Superior temporal gyrus (tissue), 1 donor: ENCODE data around the gene MADD.

Experiments
- DNase-seq: peaks from one replicate; pipeline ENCODE4 v3.0.0-alpha.2; 2016; ENCODE audit errors: extremely low spot score

The MADD gene

DNA sequence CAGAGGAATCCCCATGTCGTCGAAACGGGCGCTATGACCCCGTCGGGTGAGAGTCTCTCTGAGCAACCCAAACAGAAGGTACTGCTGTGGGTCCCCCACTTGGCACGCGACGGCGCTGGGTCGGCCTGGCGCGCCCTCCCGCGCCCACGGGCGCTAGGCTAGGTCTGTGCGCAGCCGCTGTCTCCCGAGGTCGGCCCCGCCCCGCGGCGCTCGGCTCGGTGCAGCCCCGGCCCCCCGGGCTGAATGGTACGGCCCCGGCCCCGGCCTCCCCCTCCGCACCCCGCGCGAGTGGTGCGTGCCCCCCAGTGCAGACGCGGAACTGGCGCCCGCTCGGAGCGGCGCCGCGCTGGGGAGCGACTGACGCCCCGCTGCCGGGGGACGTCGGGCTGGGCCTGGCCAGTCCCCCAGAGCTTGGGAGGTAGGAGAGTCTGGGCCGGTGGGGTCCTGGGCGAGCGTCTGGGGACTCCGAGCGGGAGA is at the start of gene MADD:
Gene MADD, plus strand, starts transcription at position 305 of the 477 bp plus-strand sequence.
- peak; percentile 83 for DNase-seq

DNA sequence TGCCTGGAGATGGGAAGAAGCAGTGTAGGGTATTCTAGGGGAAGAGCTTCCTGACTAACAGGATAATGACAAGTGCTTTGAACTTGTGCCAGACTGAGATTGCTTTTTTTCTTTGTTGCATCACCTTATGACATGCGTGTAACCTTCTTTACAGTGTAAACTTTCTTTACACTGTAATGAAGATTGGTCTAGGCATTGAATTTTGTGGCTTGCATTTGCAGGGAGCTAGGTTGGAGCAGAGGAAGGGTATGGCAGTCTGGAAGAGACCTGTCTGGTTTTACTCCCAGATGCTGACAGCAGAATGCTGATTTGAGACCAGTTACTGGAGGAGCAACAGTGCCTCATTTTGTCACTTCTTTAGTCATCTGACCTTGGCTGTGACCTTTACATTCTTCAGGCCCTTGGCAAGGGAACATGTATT is 49.5 kb upstream of the MADD start:
- no peak for DNase-seq

DNA sequence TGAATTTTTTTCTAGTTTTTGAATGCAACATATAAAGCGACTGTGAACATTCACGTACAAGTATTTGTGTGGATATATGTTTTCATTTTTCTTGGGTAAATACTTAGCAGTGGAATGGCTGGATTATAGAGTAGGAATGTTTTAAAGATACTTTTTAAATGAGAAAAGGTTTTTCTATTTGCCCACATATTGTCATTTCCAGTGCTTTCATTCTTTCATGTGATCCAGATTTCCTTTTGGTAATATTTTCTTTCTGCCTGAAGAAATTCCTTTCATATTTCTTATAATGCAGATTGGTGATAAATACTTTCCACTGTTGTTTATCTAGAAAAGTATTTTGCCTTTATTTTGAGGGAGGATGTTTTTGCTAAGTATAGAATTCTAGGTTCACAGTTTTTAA is 47.2 kb upstream of the MADD start:
- no peak for DNase-seq

DNA sequence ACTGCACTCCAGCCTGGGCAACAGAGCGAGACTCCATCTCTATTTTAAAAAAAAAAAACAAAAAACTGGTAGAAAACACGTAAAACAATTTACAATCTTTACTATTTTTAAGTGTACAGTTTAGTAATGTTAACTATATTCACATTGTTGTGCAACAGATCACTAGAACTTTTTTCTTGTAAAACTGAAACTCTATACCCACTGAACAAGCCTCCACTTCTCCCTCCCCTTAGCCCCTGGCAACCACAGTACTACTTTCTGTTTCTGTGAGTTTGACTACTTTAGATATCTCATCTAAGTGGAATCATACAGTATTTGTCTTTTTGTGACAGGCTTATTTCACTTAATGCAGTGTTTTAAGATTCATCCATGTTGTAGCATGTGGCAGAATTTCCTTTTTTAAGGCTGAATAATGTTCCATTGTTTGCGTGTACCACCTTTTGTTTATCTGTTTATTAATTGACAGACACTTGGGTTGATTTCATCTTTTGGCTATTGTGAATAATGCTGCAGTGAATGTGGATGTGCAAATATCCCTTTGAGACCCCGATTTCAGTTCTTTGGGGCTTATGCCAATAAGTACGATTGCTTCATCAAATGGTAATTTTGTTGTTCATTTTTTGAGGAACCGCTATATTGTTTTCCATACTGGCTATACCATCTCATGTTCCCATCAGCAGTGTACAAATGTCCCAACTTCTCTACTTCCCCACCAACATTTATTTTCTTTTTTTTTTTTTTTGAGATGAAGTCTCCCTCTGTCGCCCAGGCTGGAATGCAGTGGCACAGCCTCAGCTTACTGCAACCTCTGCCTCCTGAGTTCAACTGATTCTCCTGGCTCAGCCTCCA is 44.2 kb upstream of the MADD start:
- no peak for DNase-seq

DNA sequence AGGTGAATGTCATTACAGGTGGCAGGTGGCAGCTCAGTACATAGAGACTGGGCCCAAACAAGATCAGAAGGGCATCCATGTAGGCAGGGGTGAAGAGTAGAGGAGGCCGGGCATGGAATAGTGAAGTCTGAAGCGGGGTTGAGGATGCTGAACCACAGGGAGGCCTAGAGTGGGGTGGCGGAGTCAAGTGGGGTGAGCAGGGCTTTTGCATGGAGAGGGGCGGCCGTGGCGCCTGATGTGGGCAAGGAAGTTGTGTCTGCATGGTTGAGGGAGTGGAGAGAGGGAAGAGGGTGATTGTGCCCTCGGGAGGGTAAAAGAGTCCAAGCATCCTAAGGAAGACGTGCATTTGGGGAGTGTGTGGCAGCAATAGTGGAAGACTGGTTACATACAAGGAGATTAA is 40.8 kb upstream of the MADD start:
- no peak for DNase-seq

DNA sequence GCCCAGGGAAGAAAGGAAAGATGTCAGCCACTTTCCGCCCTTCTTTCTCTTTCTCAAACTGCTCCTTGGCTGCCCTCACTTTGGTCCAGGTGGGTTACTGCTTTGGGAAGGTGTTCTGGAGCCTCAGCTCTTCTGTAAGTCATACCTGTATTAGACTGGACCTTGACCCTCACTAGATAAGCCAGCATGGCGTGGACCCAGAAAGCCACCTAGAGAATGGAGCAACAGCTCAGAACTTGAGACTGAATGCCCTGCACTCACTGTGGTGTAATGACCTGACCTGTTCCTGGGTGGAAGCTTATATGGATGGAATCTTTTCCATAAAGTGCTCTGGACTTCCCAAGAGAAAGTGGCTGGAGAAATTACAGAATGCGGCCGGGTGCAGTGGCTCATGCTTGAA is 36.9 kb upstream of the MADD start:
- no peak for DNase-seq

DNA sequence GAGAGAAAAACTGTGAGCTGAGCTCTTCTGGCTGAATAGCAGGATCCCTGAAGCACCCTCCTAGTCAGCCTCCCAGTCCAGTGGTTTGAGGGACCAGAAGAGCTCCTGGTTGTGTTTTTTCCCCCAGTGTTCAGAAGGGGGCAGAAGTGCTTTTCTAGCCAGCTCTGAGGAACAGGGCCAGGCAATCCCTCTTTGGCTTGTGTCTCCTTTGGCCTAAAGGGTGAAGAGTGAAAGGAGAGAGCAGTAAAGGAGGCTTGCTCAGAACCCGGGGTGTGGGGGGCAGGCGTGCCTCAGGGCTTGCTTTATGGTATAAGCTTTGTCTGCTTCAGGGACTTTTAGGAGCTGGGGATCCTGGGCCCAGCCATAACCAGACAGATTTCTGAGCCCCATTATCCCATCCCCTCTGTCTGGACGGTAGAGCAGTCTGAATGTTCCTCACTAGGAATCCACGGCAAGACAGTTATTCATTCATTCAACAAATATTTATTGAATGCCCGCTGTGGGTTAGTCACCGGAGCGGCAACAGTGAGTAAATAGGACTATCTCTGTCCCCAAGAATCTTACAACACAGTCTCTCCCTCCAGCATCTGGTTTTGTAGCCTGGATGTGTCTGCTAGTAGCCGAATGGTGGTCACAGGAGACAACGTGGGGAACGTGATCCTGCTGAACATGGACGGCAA is 35.8 kb upstream of the MADD start:
- peak; percentile 34 for DNase-seq

DNA sequence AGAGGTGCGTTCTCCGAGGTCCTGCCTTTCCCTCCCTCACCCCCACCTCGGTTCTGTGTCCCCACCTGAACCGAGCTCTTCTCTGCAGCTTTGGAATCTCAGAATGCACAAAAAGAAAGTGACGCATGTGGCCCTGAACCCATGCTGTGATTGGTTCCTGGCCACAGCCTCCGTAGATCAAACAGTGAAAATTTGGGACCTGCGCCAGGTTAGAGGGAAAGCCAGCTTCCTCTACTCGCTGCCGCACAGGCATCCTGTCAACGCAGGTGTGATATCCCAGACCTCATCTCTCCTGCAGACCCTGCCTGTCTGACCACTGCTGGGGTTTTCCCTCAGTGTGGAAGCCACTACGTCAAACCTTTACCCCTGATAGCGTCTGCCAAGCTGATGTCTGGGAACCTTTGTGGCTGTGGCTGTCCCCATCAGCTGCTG is 35.2 kb upstream of the MADD start:
- no peak for DNase-seq

DNA sequence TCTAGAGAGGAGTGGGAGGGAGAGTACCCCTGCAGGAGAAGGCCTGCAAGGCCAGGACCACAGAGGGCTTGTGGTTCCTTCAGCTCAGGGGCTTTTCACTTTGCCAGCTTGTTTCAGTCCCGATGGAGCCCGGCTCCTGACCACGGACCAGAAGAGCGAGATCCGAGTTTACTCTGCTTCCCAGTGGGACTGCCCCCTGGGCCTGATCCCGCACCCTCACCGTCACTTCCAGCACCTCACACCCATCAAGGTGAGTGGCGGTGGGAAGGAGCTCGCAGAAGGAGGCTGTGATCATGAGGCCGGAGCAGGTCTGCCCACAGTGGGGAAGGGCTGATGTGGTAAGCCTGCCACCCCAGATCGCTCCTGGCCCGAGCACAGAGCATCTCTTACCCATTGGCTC is 34.8 kb upstream of the MADD start:
- DNase-seq: no peak

DNA sequence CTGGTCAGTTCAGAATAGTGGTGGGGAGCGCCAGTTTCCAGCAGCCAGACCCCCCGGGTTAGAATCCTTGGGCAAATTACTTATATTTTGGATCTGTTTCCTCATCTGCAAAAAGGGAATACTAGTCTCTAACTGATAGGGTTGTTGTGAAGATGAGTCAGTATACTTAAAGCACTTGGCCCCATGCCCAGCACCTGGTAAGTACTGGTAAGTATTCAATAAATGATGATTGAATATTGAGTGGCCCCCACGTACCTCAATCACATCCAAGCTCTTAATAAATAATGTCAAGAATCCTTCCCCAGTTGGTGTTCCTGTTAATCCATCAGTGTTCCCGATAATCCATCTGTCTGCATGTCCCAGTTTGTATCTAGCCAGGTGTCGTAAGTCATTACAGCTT is 33.5 kb upstream of the MADD start:
- DNase-seq: no peak

DNA sequence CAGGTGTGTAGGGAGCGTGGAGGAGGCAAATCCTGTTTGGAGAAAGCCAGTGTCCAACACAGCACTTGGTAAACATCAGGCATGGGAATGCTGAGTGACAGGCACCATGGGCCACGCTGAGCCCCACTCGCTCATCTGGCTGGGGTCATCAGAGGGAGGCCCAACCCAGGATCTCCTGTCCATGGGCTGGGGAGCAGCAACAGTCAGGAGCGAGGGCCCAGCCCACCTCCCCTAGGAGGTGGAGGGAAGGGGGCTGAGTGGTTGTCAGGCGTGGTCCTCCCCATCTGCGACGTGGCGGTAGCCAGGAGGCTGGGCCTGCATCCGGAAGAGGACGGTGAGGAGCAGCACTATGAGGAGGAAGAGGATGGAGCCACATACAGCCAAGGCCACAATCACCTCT is 30.1 kb upstream of the MADD start:
- DNase-seq: no peak

DNA sequence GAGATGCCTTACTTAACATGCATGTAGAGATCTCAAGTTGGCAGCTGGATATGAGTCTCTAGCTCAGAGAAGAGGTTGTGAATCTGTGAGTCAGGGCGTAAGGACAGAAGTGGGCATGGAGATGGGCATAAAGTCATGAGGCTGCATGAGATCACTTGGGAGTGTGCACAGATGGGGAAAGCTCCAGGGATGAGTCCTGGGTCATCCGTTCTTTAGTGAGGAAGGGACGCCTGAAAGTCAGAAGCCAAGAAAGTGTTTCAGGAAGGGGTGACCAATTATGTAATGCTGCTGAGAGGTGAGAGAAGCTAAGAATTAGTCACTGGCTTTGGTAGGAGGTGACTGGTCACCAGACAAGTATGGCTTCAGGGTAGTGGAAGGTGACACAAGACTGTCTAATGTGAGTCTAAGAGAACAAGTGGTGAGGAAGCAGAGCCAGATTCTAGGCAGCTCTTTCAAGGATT is 28.1 kb upstream of the MADD start:
- no peak for DNase-seq

DNA sequence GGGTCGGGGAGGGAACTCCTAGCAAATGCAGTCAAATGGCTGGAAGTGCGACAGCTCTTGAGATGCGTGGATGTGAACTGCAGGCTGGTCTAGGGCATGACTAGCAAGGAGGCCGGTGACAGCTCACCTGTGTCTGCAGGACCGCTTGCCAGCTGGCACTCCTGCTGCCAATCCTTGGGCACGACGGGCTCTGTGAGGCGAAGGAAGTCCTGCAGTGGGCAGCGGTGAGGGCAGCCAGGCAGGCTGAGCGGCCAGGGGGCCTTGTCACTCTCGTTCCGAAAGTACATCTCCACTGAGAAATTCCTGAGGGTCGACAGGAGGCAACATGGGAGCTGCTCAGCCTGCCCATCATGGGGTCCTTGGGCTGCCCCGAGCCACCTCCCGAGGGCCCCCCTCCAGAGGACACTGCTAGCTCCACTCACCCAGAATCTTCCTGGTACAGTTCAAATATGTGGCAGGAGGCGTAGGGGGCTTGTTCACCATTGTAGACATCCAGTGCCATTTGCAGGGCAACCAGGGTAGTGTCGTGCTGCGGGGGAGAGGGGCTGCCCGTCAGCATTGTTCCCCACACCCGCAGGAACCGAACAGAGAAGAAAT is 27.2 kb upstream of the MADD start:
- no peak for DNase-seq

DNA sequence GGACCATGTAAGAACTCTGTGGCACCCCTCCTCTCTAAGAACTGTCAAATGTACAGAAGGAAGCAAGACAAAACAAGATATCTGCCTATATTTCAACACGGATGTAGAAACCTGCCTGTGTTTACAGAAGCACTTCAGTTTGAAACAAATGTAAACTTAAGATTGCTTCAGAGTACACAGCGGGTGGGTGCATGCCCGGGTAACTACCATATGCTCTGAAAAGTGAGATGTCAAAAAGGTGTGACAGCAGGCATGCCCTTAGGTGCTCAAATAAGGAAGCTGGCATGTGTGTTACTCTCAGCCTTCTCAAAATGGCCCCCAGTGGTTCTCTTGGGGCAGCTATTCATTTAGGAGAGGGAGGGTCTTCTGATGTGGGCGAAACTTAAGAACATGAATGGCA is 26.5 kb upstream of the MADD start:
- no peak for DNase-seq

DNA sequence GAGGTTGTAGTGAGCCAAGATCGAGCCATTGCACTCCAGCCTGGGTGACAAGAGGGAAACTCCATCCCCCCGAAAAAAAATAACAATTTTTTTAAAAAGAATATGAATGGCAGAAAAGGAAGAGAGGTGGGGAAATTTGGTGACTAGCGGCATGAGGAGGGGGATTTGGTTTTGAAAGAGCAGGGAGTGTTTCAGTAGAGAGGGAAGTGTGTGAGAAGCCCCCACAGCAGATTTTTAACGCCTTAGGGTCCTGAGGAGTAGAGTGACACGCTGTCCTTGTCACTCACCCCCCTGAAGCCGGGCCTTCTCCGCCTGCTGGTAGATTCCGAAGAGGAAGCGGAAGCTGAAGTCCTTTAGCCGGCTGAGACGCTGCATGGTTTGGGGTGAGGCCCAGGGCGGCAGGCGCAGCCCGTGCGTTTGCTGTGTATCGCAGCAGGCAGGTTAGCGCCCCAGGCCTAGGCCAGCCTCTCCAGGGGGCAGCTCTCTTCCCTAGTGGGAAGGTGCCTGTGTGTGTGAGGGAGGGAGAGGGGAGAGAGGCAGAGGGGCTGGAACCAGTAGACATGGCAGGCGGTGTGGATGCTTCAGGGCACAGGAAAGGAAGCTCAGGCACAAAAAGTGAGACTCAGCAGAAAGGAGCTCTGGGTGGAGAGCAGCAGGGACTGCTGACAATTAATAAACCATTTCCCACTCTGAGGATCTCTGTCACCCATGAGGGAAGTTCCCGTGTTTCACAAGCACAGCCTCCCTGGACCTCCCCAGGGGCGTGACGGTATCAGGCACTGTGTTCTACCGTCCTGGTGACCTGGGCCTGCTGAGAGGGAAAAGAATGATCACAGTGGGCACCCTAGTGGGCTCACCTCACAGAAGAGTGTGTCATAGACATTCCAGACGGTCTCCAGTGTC is 25.2 kb upstream of the MADD start:
- DNase-seq: no peak

DNA sequence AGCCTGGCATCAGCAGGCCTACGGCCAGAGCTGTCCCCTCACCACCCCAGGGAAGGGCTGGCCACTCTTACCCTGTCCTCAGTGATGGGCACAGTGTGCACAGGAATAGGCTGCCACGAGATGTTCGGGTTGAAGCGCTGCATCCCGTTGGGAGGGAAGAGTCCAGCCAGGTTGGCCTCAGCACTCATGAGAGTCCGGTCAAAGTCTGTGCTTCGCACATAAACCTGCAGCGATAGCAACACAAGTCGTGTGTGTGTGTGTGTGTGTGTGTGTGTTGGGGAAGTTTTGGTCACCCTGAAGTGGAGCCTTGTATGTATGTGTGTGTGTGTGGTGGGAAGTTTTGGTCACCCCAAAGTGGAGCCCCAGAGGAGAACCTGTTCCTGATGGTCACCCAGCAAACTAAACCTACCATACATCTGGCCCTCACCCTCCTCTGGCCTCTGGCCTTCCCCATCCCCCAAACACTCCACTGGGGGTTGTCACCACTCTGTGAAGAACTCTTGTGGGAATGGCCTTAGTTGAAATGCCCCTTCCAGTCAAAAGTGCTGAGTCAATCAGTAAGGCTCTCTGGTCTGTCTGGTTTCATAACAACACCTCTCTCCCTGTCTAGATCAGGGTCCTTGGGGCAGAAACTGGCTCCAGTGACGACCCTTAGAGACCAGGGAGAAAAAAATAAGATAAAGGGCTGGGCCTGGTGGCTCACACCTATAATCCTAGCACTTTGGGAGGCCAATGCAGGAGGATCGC is 24.1 kb upstream of the MADD start:
- DNase-seq: no peak

DNA sequence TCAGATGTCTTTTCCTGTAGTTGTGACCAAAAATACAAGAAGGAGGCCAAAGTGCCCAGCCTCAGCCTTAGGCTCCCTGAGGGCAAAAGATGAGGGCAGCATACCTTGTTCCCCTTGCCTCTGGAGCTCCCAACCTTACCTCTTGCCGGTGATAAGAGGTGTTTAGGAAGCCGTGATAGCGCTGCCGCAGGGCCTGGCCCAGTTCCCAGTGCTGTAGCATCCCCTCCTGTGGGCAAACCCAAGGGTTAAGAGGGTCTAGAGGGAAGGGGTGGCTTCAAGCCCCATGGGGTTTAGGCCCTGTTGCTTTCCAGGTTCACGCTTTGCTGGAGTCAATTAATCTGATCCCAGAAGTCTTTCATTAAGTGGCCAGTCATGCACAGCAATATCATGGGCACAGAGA is 22.4 kb upstream of the MADD start:
- DNase-seq: no peak

DNA sequence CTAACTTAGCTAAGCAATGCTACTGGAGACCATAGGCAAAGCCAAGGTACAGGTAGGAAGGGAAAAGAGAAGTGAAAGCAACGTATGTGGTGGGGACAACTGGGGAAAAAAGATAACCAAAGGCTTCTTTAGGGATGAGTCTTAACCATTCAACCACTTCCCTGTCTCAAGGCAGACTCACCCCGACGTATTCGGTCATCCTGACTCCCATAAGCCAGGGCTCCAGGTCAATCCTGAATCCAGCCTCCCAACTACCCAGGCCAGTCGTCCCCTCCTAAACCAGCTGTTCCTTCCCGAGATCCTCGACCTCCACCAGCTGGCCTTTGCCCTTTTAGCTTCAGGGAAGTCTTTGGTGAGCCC is 21.6 kb upstream of the MADD start:
- no peak for DNase-seq

DNA sequence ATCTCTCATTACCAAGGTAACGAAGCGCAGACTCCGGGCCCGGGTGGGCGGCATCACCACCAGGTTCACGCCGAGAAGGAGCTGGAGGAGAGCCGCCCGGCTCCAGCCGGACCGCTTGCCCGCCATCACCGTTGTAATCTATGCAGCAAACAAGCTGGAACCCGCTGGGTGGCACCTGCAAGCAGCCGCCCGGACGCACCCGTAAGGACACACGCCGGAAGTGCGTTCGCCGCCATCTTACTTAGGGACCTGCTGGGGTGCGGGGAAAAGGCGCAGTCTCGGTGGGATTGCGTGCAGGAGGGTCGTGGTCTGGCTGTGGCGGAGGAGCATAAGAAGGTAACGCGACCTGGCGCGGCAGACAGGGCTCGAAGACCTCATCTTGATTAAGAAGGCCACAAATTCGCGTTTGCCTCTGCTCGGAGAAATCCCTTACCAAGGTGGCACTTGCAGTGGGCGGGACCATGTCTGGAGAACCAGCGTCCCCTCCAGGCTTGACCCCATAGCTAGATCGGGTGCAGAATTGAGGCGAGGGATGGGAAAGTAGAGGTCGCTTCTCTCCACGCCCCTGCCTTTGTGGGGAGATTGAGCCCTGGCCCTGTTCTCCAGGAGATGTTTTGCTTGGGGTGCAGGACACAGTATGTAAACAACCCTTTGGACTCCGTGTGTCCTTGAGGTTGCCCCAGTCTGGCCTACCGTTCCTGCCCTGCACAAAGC is 21.1 kb upstream of the MADD start, which contains the start of gene ACP2:
Gene ACP2, minus strand, starts transcription at position 151 of the 714 bp plus-strand sequence. Its CDS starts 25 bp downstream, at position 126.
- DNase-seq: peak; percentile 95

DNA sequence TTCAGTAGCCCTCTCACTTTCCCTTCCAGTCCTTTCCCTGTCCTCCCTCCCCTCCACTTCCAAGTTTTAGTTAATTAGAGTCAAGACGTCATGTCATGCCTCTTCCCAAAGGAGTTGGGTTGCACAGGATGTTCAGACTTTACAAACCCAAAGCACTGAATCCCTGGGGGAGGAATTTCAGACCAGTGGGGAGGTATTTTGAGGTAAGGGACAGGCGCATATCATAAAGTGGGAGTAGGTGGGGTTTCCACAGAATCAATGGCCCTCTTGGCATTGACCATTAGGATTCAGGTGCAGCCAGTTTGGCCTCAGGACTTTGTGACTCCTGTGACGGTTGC is 20.6 kb upstream of the MADD start:
- no peak for DNase-seq
